Keratinocyte (primary cell): ENCODE measurements around the gene RNF150.

Experiments
- EZH2 ChIP-seq: IDR thresholded peaks from one replicate; pipeline ENCODE4 v1.6.1; 2012; ENCODE audit warnings: inconsistent platforms, mild to moderate bottlenecking, low read length, moderate library complexity
- TF ChIP-seq, protein P1 (sequence below), 3 experiments: IDR thresholded peaks in 1 of 3; conservative IDR thresholded peaks in 1 of 3; optimal IDR thresholded peaks in 1 of 3; 2 replicates in 2 of 3; 3 replicates in 1 of 3; pipeline versions ENCODE3 to v1.5.1; 2011; ENCODE audit warnings: low read length in 3 of 3, mild to moderate bottlenecking in 3 of 3, moderate library complexity in 2 of 3, control low read depth in 1 of 3, inconsistent platforms in 1 of 3; ENCODE audit not compliant: insufficient read depth in 2 of 3; ENCODE audit errors: extremely low read depth in 1 of 3

DNA sequence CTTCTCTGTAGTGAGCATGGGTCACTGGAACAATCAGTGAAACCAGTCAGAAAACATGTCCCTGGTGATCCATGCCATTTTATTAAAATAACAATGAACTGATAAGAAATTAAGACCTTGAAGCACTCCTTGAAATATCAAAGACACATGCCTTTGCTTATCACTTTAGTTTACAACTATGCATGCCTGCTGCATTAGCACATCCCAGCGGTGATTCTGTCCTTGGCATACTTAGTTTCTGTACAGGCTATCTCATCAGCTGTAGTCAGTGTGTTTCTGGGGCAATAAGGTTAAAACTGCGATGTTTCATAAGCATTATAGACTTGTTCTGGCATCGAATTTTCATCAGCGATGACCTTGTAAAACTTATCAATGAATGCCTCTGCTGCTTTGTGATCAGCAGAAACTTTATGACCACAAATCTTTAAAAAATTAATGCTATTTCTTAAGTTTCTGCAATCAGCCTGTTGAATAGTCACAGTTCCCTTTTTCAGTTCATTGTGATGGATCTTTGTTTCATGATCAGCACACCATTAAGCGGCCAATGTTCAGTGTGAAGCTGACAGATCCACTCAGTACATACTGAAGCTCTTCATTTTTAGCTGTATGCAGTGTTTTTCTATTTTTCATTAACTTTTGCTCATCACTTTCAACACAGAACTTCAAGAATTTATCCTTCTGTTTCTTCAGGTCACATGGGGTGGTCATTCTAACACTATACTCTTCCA is 150.5 kb downstream of the RNF150 start:
- TF ChIP-seq, protein P1, sequence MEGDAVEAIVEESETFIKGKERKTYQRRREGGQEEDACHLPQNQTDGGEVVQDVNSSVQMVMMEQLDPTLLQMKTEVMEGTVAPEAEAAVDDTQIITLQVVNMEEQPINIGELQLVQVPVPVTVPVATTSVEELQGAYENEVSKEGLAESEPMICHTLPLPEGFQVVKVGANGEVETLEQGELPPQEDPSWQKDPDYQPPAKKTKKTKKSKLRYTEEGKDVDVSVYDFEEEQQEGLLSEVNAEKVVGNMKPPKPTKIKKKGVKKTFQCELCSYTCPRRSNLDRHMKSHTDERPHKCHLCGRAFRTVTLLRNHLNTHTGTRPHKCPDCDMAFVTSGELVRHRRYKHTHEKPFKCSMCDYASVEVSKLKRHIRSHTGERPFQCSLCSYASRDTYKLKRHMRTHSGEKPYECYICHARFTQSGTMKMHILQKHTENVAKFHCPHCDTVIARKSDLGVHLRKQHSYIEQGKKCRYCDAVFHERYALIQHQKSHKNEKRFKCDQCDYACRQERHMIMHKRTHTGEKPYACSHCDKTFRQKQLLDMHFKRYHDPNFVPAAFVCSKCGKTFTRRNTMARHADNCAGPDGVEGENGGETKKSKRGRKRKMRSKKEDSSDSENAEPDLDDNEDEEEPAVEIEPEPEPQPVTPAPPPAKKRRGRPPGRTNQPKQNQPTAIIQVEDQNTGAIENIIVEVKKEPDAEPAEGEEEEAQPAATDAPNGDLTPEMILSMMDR (optimal IDR thresholded peaks at IDR 0.05 in 1 of 3, IDR thresholded peaks at IDR 0.05 in 1 of 3, conservative IDR thresholded peaks at IDR 0.05 in 1 of 3; ENCODE audit: extremely low read depth in 1 of 3, insufficient read depth in 2 of 3, low read length in 3 of 3), result no peak
- TF ChIP-seq EZH2, result no peak
